Right lung (tissue), 5 donors: ENCODE measurements around the gene KCNAB3. TPM values are rescaled to one million over a fixed set of nuclear protein-coding genes. Genes with fewer than 3 reads are reported as not detected.

Experiments used
- DNase-seq, 2 donors: peaks; one replicate each; pipeline ENCODE4 v3.0.0-alpha.2; 2013
- polyA plus RNA-seq, 5 donors: library from polyadenylated mRNA; unstranded; fragments of 120-200 nt; gene quantifications; one replicate each; pipeline versions ENCODE4 v1.2.1 to v1.2.3, GENCODE V29; 2013; ENCODE audit warnings: inconsistent platforms in 1 of 5, low replicate concordance in 1 of 5; ENCODE audit not compliant: insufficient read length in 5 of 5, insufficient read depth in 1 of 5

KCNAB3 gene
- polyA plus RNA-seq, 5 donors: 8.7 to 12.1 (median 10.3) TPM

- no peak for DNase-seq
Observed at GRCh38 chr17:7881276-7882054, 48.2 kb downstream of the KCNAB3 start.

GRCh38 chr17:7880076-7880868 lies 49.4 kb downstream of the KCNAB3 start:
- no peak for DNase-seq

- no peak for DNase-seq
Observed at GRCh38 chr17:7878234-7878633, 51.4 kb downstream of the KCNAB3 start.

- no peak for DNase-seq
Observed at GRCh38 chr17:7875804-7876370, 53.8 kb downstream of the KCNAB3 start.

GRCh38 chr17:7873051-7873450 lies 56.6 kb downstream of the KCNAB3 start:
- no peak for DNase-seq

Other genes with a start within 250 kb of the KCNAB3 start
- gene TP53, start 242.4 kb downstream of the KCNAB3 start, polyA plus RNA-seq: 10 to 100 TPM; 68.9 to 88.2 (median 78.4) TPM
- 10 to 100 TPM; 10.3 to 17.5 (median 13.3) TPM for gene WRAP53, start 241.4 kb downstream of the KCNAB3 start, polyA plus RNA-seq
- 10 to 100 TPM; 28.2 to 37.8 (median 32.1) TPM for gene EFNB3, start 224.7 kb downstream of the KCNAB3 start, polyA plus RNA-seq
- 1 to 10 TPM; 1.1 to 3.8 (median 2.1) TPM for gene DNAH2, start 212.1 kb downstream of the KCNAB3 start, polyA plus RNA-seq
- 10 to 100 TPM; 15.1 to 28.6 (median 25.7) TPM for gene KDM6B, start 95.6 kb downstream of the KCNAB3 start, polyA plus RNA-seq
- 10 to 100 TPM; 12.5 to 23.6 (median 16.0) TPM for gene TMEM88, start 74.8 kb downstream of the KCNAB3 start, polyA plus RNA-seq
- 100 to 1,000 TPM in 1 of 5 donors, 10 to 100 TPM in 4; 58.2 to 121 (median 71.0) TPM for gene NAA38, start 72.3 kb downstream of the KCNAB3 start, polyA plus RNA-seq
- gene CYB5D1, start 71.9 kb downstream of the KCNAB3 start, polyA plus RNA-seq: 10 to 100 TPM; 18.7 to 22.7 (median 19.6) TPM
- gene CHD3, start 41.1 kb downstream of the KCNAB3 start, polyA plus RNA-seq: 100 to 1,000 TPM; 177 to 239 (median 196) TPM
- gene RNF227, start 13.6 kb downstream of the KCNAB3 start, polyA plus RNA-seq: 1 to 10 TPM; 2.2 to 3.4 (median 3.0) TPM
- gene TRAPPC1, start 2.1 kb upstream of the KCNAB3 start, polyA plus RNA-seq: 100 to 1,000 TPM; 111 to 164 (median 138) TPM
- 10 to 100 TPM; 67.3 to 82.5 (median 74.7) TPM for gene CNTROB, start 2.4 kb upstream of the KCNAB3 start, polyA plus RNA-seq
- under 1 TPM in 3 of 5 donors, not detected in 2; 0.12 to 0.33 (median 0.27) TPM for gene GUCY2D, start 72.8 kb upstream of the KCNAB3 start, polyA plus RNA-seq
- under 1 TPM; 0.20 to 0.51 (median 0.45) TPM for gene ALOX15B, start 109.2 kb upstream of the KCNAB3 start, polyA plus RNA-seq
- gene ALOX12B, start 157.9 kb upstream of the KCNAB3 start, polyA plus RNA-seq: under 1 TPM in 1 of 5 donors, not detected in 4; 0.06 TPM
- not detected for gene ALOXE3, start 188.7 kb upstream of the KCNAB3 start, polyA plus RNA-seq
- under 1 TPM in 1 of 5 donors, not detected in 4; 0.22 TPM for gene HES7, start 194.2 kb upstream of the KCNAB3 start, polyA plus RNA-seq
- 10 to 100 TPM; 23.0 to 61.4 (median 37.7) TPM for gene PER1, start 222.5 kb upstream of the KCNAB3 start, polyA plus RNA-seq
- gene VAMP2, start 233.1 kb upstream of the KCNAB3 start, polyA plus RNA-seq: 100 to 1,000 TPM in 3 of 5 donors, 10 to 100 TPM in 2; 82.8 to 114 (median 104) TPM
- 10 to 100 TPM; 15.7 to 22.5 (median 20.1) TPM for gene TMEM107, start 246.5 kb upstream of the KCNAB3 start, polyA plus RNA-seq